ENCODE measurements around the gene B4GALT2.

Gene B4GALT2, protein sequence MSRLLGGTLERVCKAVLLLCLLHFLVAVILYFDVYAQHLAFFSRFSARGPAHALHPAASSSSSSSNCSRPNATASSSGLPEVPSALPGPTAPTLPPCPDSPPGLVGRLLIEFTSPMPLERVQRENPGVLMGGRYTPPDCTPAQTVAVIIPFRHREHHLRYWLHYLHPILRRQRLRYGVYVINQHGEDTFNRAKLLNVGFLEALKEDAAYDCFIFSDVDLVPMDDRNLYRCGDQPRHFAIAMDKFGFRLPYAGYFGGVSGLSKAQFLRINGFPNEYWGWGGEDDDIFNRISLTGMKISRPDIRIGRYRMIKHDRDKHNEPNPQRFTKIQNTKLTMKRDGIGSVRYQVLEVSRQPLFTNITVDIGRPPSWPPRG

DNA sequence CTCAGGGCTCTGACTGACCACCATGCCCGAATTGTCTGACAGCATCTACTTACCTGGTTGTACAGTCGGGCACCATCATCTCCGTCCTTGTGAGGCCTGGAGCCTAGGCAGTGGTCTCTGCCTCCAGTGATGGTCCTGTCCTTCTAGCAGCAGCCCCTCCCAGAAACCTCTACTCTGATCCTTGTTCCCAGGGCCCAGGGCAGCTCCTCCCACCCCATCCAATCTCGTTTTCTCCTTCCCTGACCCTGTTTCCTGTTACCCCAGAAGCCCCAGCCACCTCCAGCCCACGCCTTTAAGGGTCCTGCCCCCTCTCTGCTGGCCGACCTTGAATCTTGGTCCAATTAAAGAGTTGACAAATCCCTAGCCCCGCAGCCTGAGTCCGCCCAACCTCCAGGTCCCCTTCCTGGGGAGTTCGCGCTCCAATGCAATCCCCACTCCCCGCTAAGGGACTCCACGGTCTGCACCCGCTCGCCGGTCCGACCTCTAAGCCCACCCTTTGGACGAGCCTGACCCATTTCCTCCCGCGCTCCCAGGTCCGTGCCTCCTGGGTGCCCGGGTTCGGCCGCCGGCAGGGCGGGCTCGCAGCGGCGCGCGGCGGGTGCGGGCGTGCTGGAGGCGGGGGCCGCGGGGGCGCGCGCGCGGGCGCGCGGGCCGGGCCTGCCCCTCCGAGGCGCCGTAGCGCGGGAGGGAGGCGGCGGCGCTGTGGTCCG, at the start of gene B4GALT2:
B4GALT2 (plus strand) TSS at position 660 of the 710 bp plus-strand sequence. CDS start 1,951 bp downstream, outside the sequence.
- in situ Hi-C loops (cut with MboI; ENCODE audit: low sequenced_read_pairs): no loop called here

DNA sequence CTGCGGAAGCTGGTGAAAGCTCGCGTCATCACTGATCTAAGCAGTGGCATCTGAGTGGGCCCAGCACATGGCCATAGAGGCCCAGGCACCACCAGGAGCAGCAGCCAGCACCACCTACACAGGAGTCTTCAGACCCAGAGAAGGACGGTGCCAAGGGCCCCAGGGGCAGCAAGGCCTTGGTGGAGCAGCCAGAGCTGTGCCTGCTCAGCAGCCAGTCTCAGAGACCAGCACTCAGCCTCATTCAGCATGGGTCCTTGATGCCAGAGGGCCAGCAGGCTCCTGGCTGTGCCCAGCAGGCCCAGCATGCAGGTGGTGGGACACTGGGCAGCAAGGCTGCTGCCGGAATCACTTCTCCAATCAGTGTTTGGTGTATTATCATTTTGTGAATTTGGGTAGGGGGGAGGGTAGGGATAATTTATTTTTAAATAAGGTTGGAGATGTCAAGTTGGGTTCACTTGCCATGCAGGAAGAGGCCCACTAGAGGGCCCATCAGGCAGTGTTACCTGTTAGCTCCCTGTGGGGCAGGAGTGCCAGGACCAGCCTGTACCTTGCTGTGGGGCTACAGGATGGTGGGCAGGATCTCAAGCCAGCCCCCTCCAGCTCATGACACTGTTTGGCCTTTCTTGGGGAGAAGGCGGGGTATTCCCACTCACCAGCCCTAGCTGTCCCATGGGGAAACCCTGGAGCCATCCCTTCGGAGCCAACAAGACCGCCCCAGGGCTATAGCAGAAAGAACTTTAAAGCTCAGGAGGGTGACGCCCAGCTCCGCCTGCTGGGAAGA, 48.7 kb upstream of the B4GALT2 start:
- in situ Hi-C loops (cut with MboI; ENCODE audit: low sequenced_read_pairs): no loop called here

DNA sequence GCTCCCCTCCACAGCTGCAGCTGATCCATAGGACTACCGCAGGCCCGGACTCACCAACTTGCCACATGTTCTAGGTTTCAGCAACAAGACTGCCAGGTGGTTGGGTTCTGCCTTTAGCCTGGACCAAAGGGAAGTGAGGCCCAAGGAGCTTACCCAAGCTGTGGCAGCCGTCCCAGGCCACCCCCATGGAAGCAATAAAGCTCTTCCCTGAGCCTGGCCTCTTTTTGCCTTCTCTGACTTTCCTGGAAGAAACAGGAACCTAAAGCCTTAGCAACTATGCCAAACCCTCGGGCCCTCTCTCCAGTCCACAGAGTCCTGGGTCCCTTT, 48.1 kb upstream of the B4GALT2 start:
- in situ Hi-C loops (cut with MboI; ENCODE audit: low sequenced_read_pairs): no loop called here

DNA sequence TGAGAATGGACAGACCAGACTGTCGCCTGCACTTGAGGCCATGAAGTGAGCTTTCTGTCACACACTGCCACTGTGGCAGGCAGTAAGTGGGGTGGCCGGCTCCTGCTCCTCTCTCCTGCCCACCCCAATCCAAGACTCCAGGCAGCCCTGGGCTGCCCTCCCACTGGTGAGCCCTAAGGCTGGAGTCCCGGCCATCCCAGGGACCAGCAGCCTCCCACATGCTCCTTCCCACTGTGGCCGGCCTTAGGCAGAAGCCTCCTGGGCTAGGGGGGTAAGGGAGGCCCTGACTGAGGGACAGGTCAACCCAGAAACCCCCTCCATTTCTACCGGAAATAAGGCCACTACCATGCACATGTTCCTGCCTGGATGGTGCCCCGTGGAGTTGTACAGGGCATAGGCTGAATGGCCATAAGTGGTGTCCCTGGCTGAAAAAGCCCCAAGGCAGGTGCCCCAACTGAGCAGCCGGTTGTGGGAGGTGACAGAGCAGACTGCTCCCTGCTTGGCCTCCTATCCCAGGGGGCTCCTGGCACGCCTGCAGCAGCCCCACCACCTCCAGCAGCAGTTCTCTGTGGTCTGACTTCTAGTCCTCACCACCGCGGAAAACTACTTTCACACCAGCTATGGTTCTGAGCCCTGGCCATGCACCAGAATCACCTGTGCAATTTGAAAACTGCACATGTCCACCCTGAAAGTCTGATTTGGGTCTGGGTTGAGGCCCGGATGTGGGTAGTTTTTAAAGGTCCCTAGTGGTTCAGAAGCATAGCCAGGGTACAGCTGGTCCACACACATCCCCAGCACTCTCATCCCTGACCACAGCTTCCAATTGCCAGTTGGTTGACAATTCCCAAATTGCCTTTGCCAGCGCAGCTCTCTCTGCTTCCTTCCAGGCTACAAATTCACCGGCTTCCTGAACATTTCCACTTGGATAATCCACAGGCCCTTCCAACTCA, 47.0 kb upstream of the B4GALT2 start:
- in situ Hi-C loops (cut with MboI; ENCODE audit: low sequenced_read_pairs): no loop called here

DNA sequence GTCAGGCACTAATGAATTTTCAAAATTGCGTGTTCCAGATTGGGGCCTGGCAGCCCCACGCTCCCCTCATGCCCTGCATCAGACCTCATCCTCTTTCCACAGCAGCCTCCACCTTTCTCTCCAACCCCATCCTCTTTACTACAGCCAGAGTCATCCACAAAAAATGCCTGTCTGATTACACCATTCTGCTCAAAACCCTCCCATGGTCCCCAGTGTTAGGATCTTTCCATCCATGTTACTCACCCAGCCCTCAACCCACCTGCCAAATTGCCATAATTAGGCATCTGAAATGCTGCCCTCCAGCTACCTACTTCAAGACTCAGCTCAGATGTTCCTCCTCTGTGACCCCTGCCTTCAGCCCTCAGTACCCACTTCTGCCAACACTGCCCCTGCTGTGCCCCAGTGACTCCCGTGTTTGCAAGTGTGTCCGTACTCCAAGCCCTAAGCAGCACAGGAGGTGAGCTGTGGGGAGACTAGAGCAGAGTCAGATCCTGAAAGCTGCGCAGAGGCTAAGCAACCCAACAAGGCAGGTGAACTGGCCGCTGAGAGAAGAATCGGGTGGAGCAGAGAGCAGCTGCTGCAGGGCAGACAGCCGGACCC, 46.1 kb upstream of the B4GALT2 start:
- in situ Hi-C loops (cut with MboI; ENCODE audit: low sequenced_read_pairs): no loop called here

DNA sequence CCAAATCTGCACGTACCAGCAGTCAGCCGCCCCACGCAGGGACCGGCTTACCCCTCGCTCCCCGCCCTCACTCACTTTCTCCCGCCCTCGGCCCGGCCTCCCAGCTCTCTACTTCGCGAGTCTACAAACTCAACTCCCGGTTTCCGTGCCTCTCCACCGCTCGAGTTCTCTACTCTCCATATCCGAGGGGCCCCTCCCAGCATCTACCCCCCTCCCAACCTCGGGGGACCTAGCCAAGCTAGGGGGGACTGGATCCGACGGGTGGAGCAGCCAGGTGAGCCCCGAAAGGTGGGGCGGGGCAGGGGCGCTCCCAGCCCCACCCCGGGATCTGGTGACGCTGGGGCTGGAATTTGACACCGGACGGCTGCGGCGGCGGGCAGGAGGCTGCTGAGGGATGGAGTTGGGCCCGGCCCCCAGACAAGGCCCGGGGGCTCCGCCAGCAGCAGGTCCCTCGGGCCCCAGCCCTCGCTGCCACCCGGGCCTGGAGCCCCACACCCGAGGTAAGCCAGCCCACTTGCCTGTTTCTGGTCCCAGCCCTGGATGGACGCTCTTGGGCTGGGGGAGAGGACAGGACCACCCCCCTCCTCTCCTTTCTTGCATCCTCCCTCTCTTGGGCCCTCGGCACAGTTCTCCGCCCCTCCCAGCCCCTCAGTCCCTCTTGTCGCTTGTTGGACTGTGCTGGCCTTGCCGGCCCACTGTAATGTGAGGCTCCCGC, 45.5 kb upstream of the B4GALT2 start, which contains the start of gene ARTN:
ARTN (plus strand) TSS at position 416 of the 715 bp plus-strand sequence. CDS start 1,856 bp downstream, outside the sequence.
- in situ Hi-C loops (cut with MboI; ENCODE audit: low sequenced_read_pairs): no loop called here

DNA sequence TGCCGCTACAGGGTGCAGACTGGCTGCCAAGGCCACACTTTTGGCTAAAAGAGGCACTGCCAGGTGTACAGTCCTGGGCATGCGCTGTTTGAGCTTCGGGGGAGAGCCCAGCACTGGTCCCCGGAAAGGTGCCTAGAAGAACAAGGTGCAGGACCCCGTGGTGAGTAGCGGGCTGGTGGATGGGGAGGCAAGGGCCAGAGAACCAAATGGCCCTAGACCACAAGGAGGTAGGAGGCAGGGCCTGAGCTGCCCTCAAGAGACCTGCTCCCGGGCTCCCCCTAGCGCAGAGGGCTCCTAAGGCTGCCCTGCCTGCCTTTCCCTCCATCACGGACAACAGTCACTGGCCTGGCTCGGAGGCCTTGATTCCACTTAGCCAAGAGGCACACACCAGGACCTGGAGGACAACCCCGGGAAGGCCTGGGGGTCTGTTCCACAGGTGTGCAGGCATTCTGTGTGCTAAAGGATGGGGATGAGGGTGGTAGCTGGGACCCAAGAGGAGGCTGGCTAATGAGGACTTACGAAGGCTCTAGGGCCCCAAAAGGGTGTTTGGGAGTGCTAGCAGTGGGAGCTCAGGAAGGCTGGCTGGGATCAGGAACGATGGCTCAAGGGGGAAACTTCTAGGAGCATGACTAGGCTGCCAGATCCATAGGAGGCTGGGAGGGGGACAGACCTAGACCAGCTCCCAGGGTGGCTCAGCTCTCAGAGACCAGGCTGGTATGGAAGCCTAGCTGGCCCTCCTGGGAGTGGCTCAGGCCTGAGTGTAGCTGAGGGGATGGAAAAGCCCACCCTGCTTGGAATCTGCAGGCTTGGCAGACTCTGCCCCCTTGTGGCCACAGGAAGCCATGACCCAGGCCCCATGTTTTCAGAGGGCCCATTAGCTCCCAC, 44.7 kb upstream of the B4GALT2 start:
- in situ Hi-C loops (cut with MboI; ENCODE audit: low sequenced_read_pairs): no loop called here

DNA sequence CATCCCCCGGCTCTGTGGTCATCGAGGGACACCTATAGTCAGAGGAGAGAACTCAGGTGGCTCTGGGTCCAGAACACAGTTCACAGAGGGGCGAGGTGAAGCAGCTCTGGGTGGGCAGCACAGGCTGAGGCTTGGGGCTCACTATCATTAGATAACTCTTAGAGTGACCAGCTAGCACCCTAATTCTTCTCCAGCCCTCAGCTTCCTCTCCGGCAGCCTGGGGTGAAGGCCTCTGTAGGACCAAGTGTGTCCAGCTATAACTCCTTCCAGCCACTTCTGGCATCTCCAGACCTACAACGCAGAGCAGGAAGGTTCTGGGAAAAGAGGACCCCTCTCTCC, 44.1 kb upstream of the B4GALT2 start:
- in situ Hi-C loops (cut with MboI; ENCODE audit: low sequenced_read_pairs): no loop called here

DNA sequence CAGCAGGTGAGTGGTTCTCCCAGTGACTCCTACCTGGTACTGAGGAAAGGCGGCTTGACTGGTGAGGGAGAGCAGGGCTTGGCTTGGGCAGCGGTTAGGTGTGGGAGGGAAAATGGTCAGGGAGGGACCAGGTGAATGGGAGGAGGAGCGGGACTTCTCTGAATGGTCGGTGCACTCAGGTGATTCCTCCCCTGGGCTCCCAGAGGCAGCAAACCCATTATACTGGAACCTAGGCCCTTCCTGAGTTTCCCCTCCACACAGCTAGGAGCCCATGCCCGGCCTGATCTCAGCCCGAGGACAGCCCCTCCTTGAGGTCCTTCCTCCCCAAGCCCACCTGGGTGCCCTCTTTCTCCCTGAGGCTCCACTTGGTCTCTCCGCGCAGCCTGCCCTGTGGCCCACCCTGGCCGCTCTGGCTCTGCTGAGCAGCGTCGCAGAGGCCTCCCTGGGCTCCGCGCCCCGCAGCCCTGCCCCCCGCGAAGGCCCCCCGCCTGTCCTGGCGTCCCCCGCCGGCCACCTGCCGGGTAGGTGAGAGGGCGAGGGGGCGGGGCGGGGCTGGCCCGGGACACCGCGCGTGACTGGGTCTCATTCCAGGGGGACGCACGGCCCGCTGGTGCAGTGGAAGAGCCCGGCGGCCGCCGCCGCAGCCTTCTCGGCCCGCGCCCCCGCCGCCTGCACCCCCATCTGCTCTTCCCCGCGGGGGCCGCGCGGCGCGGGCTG, 43.1 kb upstream of the B4GALT2 start:
- in situ Hi-C loops (cut with MboI; ENCODE audit: low sequenced_read_pairs): no loop called here

DNA sequence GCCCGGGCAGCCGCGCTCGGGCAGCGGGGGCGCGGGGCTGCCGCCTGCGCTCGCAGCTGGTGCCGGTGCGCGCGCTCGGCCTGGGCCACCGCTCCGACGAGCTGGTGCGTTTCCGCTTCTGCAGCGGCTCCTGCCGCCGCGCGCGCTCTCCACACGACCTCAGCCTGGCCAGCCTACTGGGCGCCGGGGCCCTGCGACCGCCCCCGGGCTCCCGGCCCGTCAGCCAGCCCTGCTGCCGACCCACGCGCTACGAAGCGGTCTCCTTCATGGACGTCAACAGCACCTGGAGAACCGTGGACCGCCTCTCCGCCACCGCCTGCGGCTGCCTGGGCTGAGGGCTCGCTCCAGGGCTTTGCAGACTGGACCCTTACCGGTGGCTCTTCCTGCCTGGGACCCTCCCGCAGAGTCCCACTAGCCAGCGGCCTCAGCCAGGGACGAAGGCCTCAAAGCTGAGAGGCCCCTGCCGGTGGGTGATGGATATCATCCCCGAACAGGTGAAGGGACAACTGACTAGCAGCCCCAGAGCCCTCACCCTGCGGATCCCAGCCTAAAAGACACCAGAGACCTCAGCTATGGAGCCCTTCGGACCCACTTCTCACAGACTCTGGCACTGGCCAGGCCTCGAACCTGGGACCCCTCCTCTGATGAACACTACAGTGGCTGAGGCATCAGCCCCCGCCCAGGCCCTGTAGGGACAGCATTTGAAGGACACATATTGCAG, 42.4 kb upstream of the B4GALT2 start:
- in situ Hi-C loops (cut with MboI; ENCODE audit: low sequenced_read_pairs): no loop called here

DNA sequence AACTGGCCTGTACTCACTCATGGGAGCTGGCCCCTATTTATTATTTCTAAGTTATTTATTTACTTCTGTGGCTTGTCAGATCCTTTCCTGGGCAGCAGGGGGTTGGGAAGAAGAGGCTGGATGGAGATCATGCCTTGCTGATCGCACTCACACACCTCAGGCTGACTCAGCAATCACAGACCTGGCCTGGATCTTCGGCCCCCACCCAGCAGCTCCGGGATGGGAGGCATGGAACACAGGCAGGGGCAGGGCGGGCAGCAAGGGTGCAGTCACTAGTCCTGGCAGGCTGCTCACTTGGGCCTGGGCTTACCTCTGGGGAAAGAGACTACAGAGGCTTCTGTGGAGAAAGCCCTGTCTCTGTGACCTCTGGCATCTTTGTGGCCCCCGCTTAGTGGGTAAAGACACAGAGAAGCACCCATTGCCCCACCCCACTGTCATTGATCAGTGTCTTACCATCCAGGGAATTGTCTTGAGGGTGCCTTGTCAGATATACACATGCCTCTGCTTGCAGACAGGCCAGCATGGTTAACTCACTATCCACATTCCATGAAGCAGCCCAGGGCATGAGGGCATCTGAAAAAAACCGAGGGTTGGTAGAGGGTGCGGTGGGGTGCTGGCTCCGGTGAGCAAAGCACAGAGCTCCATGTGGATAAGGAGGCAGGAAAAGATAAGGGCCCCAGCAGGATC, 41.7 kb upstream of the B4GALT2 start:
- in situ Hi-C loops (cut with MboI; ENCODE audit: low sequenced_read_pairs): no loop called here

DNA sequence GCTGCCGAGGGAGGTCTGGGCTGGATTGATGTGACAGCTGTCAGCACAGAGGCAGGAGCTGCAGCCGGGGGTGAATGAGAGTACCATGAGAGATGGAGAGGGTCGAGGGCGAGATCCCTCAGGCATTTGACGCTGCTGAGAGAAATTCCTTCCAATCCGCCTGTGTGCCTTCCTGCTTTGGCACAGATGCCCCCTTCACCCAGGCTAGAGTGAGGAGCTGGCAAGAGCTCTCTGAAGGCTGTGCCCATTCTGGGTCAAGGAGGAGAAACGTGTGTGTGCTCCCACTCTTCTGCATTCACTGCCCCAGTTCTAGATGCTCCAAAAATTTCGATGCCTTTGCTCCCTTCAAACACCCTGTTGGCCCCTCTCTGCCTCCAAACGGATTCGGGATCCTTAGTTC, 40.6 kb upstream of the B4GALT2 start:
- in situ Hi-C loops (cut with MboI; ENCODE audit: low sequenced_read_pairs): no loop called here

DNA sequence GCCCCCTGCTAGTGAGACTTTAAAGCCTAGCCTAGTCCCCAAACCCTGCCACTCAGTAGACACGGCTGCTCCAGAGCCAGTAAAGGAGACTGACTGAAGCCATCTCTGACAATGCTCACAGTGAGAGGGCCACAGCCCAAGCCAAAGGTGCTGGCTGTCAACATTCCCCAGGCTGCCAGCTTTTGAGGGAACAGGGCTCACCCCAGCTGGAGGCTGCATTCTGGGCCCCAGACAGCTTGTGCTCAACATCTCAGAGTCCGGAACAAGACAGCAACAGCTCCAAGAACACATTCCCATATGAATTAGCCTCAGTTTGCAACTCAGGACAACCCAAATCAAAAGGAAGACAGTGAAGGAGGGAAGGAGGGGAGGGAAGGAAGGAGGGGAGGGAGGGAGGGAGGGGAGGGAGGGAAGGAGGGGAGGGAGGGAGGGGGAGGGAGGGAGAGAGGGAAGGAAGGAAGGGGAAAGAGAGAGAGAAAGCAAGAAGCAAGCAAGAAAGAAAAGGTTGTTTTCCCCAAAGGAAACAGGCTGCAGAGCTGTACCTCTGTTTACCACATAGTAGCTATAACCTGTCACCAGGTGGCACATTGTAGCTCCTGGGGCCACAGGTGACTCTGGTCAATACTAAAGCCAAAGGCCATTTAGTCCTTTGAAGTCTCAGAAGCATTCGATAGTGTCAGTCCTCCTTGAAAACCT, 40.0 kb upstream of the B4GALT2 start:
- in situ Hi-C loops (cut with MboI; ENCODE audit: low sequenced_read_pairs): no loop called here

DNA sequence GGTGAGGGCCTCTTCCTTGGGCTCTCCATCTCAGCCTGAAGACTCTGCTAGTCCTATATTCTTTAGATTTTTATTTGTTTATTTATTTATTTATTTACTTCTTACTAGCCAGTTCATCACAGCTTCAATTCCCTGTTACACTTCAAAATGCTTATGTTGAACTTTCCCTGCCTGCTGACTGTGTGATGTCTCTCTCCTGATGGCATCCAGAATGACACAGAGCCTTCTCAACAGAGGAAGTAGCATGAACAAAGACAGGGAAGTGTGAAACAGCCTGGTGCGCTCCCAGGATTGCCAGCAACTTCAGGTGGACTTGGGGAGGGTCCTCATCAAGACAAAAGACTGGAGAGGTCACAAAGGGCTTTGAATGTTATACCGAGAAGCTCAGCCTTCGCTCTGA, 36.6 kb upstream of the B4GALT2 start:
- in situ Hi-C loops (cut with MboI; ENCODE audit: low sequenced_read_pairs): no loop called here

DNA sequence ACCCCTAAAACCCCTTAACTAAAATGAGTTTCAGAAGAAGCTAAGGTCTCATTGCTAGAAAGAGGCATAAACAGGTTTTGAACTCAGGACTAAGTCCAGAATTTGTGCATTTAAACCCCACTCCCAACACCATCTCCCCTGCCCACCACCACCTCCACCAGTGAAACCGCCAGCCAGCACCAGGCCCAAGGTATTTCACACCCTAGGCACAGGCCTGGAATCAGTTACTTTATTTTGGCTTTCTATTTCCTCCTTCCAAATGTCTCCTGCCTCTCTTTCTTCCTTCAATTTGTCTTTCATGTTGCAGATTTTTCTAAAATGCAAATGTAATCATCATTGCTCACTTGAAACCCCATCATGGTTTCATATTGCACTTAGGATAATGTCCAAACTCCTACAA, 34.1 kb upstream of the B4GALT2 start:
- in situ Hi-C loops (cut with MboI; ENCODE audit: low sequenced_read_pairs): no loop called here

DNA sequence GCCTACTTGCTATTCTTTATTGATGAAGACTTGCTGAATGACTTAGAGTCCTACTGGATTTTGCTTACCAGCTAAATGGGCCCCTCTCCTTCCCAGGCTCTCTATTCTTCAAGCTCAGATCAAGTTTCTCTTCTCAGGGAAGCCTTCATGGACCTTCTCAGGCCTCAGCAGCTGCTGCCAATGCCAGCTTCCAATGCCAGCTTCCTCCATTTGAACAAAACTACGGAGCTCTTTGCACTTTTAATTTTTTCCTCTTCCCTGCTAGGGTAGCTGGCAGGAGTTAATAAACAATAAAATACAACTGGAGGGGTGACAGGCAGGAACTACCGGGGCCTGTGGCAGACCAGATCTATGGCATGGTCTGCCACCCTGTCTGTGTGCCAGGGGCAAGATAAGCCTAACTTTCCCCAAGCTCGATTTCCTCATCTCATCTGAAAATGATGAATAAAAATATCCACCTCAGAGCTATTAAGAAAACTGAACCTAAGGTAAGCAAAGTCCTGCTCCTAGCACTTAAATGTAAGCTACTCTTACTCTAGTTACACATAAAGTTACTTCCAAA, 33.3 kb upstream of the B4GALT2 start:
- in situ Hi-C loops (cut with MboI; ENCODE audit: low sequenced_read_pairs): no loop called here

Measured in hTERT RPE-1 (cell line).